ENCODE results near the gene BTNL8. TPM values are rescaled to one million over a fixed set of nuclear protein-coding genes. Genes with fewer than 3 reads are reported as not detected.

The BTNL8 gene
- polyA plus RNA-seq, 3 donors = 0.13 to 0.50 (median 0.13) TPM

- Histone ChIP-seq H3K27me3 (ENCODE audit: control insufficient read depth in 2 of 2, insufficient read depth in 2 of 2, low read length in 2 of 2) (no peaks in the 10 kb centered on the region), H4K20me1 (ENCODE audit: insufficient read depth, low read length) (no peaks in the 10 kb centered on the region), H3K9ac (ENCODE audit: insufficient read depth, low read length, poor library complexity, severe bottlenecking) (no peak overlapping the region), H3K27ac (ENCODE audit: low read depth in 1 of 2, low read length in 2 of 2) (no peak overlapping the region), H3K79me2 (ENCODE audit: insufficient read depth, low read length) (no peaks in the 10 kb centered on the region), H3K4me2 (replicated peaks; ENCODE audit: extremely low read depth, low read length, poor library complexity, severe bottlenecking) (no peak overlapping the region), H3K4me3 (replicated peaks in 1 of 3; ENCODE audit: low read depth in 2 of 3, low read length in 3 of 3) (no peak overlapping the region), H3K9me3 (replicated peaks in 1 of 2; ENCODE audit: control insufficient read depth in 1 of 2, insufficient read depth in 1 of 2, low read length in 2 of 2) (peaks cover 15 to 23% of the 10 kb centered on the region in 2 donors), H3K4me1 (ENCODE audit: control insufficient read depth in 1 of 2, insufficient read depth in 2 of 2, low read length in 2 of 2) (no peaks in the 10 kb centered on the region), H2AFZ (ENCODE audit: insufficient read depth, low read depth, low read length, poor library complexity, severe bottlenecking) (no peak overlapping the region), H3K36me3 (replicated peaks in 1 of 2; ENCODE audit: control insufficient read depth in 1 of 2, insufficient read depth in 2 of 2, low read length in 2 of 2) (no peaks in the 10 kb centered on the region)
- Mint-ChIP-seq H3K27me3 (ENCODE audit: low read depth in 3 of 3) (peaks cover 3 to 10% (median 3%) of the 10 kb centered on the region in 3 donors), H3K36me3 (no peaks in the 10 kb centered on the region), H3K4me3 (no peak overlapping the region), H3K9me3 (peaks cover 23 to 40% (median 31%) of the 10 kb centered on the region in 7 donors), H3K4me1 (no peaks in the 10 kb centered on the region), H3K27ac (no peak overlapping the region)
- TF ChIP-seq CTCF (IDR thresholded peaks at IDR 0.05) = no peak
- DNase-seq = no peak
- intact Hi-C loops (cut with micrococcal nuclease) = no loop called here
Observed at GRCh38 chr5:180932660-180933059, 33.7 kb downstream of the BTNL8 start.

GRCh38 chr5:180935203-180935602, 36.2 kb downstream of the BTNL8 start:
- H3K9me3 ChIP-seq (replicated peaks in 1 of 2; ENCODE audit: control insufficient read depth in 1 of 2, insufficient read depth in 1 of 2, low read length in 2 of 2) = peaks cover 15 to 27% of the 10 kb centered on the region in 2 donors
- no peak overlapping the region for H3K9ac ChIP-seq (ENCODE audit: insufficient read depth, low read length, poor library complexity, severe bottlenecking)
- no peak overlapping the region for H3K4me2 ChIP-seq (replicated peaks; ENCODE audit: extremely low read depth, low read length, poor library complexity, severe bottlenecking)
- H3K4me1 Mint-ChIP-seq = no peaks in the 10 kb centered on the region
- no peaks in the 10 kb centered on the region for H4K20me1 ChIP-seq (ENCODE audit: insufficient read depth, low read length)
- H3K4me1 ChIP-seq (ENCODE audit: control insufficient read depth in 1 of 2, insufficient read depth in 2 of 2, low read length in 2 of 2) = no peaks in the 10 kb centered on the region
- H3K4me3 ChIP-seq (replicated peaks in 1 of 3; ENCODE audit: low read depth in 2 of 3, low read length in 3 of 3) = no peak overlapping the region
- no peak for TF ChIP-seq CTCF (IDR thresholded peaks at IDR 0.05)
- H3K79me2 ChIP-seq (ENCODE audit: insufficient read depth, low read length) = no peaks in the 10 kb centered on the region
- WGBS (ENCODE audit: insufficient coverage) = 90% methylated on average over 4 of the region's 4 CpGs
- intact Hi-C loops (cut with micrococcal nuclease) = no loop called here
- H3K27ac Mint-ChIP-seq = no peak overlapping the region
- H3K9me3 Mint-ChIP-seq = peaks cover 24 to 50% (median 39%) of the 10 kb centered on the region in 7 donors
- no peak for DNase-seq
- H3K4me3 Mint-ChIP-seq = no peak overlapping the region
- H2AFZ ChIP-seq (ENCODE audit: insufficient read depth, low read depth, low read length, poor library complexity, severe bottlenecking) = no peak overlapping the region
- no peaks in the 10 kb centered on the region for H3K36me3 Mint-ChIP-seq
- H3K27me3 Mint-ChIP-seq (ENCODE audit: low read depth in 3 of 3) = peaks cover 3 to 13% (median 7%) of the 10 kb centered on the region in 3 donors
- H3K27ac ChIP-seq (ENCODE audit: low read depth in 1 of 2, low read length in 2 of 2) = no peak overlapping the region
- H3K36me3 ChIP-seq (replicated peaks in 1 of 2; ENCODE audit: control insufficient read depth in 1 of 2, insufficient read depth in 2 of 2, low read length in 2 of 2) = no peaks in the 10 kb centered on the region
- no peaks in the 10 kb centered on the region for H3K27me3 ChIP-seq (ENCODE audit: control insufficient read depth in 2 of 2, insufficient read depth in 2 of 2, low read length in 2 of 2)
